Measurements from ENCODE around the gene NOS3.

The NOS3 gene

DNA sequence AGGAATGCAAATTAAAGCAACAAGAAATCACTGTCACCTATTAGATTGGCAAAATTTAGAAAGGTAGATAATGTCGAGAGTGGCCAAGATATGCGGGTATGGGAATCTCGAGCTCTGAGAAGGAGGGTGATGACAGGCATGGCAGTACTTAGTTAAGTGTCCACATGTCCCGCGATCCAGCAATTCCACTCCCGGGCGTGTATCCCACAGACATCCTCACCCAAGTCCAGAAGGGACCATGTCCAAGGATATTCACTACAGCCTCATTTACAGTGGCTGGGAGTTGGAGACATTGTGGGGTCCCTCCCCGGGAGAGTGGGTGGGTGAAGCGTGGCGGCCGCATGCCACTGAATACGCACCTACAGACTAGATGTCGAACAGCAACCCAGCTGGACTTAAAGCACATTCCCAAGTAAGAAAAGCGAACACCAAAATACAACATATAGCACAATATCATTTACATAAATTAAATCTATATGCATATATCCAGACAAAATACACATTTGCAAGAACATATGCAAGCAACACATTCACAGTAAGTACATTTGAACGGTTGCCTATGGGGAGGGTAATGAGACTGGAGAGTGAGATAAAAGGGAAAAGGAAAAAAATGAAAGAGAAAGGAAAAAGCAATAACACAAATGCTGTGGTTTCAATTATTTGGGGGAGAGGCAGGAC, 22.6 kb upstream of the NOS3 start:
- Histone ChIP-seq H3K27ac (ENCODE audit: extremely low read depth, low read depth, low read length) (no peak overlapping the region), H3K4me3 (ENCODE audit: low read depth, low read length) (no peak overlapping the region), H3K4me1 (ENCODE audit: control insufficient read depth, insufficient read depth, low read length) (no peaks in the 10 kb centered on the region), H3K36me3 (ENCODE audit: control insufficient read depth in 2 of 2, insufficient read depth in 1 of 2, low read length in 2 of 2) (no peaks in the 10 kb centered on the region), H3K9me3 (ENCODE audit: control insufficient read depth, insufficient read depth, low read depth, low read length) (no peaks in the 10 kb centered on the region)
- POLR2A ChIA-PET = no interaction called here
- TF ChIP-seq ZNF302 (tag by site-specific recombination; IDR thresholded peaks at IDR 0.05; ENCODE audit: low read depth) = no peak
- TF ChIP-seq KLF1 (tag by site-specific recombination; IDR thresholded peaks at IDR 0.05) = peak; percentile 16; the same call in 1 of the 2 replicates
- peak; percentile 86 for TF ChIP-seq PRDM1 (tag by site-specific recombination; IDR thresholded peaks at IDR 0.05)
- CTCF ChIA-PET = interaction anchor here (0.5 to 11.1 kb wide), 6 partner anchors 9 to 1486 kb away, joined by 3 to 124 read pairs (median 3); partner anchors contain the start of gene NOS3

DNA sequence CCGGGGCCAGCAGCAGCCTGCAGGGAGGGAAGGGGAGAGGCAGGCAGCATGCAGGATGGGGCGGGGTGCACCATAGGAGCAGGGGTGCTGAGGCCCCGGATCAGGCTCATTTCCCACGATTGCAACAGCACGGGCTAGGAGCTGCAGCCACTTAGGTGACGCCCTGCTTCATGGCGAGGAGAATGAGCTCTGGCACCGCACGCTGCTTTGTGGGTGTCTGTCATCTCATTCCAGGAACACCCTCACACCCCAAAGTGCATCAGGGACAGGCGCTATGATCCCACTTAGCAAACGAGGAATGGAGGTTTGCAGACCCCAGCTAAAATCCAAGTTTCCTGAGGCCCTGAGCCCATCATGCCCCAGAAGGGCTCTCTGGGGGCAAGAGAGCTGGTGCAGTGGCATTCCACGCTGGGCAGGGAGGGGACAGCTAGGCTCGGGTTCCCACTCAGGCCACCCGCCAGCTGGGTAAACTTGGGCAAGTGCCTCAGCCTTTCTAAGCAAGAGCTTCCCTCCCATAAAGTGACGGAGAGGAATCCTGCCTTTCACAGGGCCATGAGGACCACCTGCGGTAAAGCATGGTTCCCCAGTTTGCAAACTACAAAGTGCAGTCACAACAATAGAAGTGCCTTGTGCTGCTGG, 22.0 kb upstream of the NOS3 start:
- Histone ChIP-seq H3K4me3 (ENCODE audit: low read depth, low read length) (no peak overlapping the region), H3K27ac (ENCODE audit: extremely low read depth, low read depth, low read length) (no peak overlapping the region), H3K36me3 (ENCODE audit: control insufficient read depth in 2 of 2, insufficient read depth in 1 of 2, low read length in 2 of 2) (no peaks in the 10 kb centered on the region), H3K9me3 (ENCODE audit: control insufficient read depth, insufficient read depth, low read depth, low read length) (no peaks in the 10 kb centered on the region), H3K4me1 (ENCODE audit: control insufficient read depth, insufficient read depth, low read length) (no peaks in the 10 kb centered on the region)
- TF ChIP-seq ZFHX2 (tag by site-specific recombination; conservative IDR thresholded peaks at IDR 0.05) (no peak), ZNF311 (tag by site-specific recombination; IDR thresholded peaks at IDR 0.05; ENCODE audit: borderline replicate concordance) (no peak), ZNF121 (tag by site-specific recombination; IDR thresholded peaks at IDR 0.05) (no peak), BCL11B (tag by site-specific recombination; IDR thresholded peaks at IDR 0.05; ENCODE audit: low read depth) (no peak), ZNF473 (tag by site-specific recombination; IDR thresholded peaks at IDR 0.05) (no peak), ZNF132 (tag by site-specific recombination; IDR thresholded peaks at IDR 0.05; ENCODE audit: borderline replicate concordance) (no peak)
- TF ChIP-seq, protein P1, sequence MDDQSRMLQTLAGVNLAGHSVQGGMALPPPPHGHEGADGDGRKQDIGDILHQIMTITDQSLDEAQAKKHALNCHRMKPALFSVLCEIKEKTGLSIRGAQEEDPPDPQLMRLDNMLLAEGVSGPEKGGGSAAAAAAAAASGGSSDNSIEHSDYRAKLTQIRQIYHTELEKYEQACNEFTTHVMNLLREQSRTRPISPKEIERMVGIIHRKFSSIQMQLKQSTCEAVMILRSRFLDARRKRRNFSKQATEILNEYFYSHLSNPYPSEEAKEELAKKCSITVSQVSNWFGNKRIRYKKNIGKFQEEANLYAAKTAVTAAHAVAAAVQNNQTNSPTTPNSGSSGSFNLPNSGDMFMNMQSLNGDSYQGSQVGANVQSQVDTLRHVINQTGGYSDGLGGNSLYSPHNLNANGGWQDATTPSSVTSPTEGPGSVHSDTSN (CRISPR knock-in tag; IDR thresholded peaks at IDR 0.05) = no peak
- ChIA-PET CTCF (interaction anchor here (0.5 to 11.1 kb wide), 5 partner anchors 9 to 1487 kb away, joined by 3 to 124 read pairs (median 5); no protein-coding TSS in a partner anchor), POLR2A (interaction anchor here (1.4 kb wide), 1 partner anchor 10 kb away, joined by 3 read pairs; no protein-coding TSS in a partner anchor)

DNA sequence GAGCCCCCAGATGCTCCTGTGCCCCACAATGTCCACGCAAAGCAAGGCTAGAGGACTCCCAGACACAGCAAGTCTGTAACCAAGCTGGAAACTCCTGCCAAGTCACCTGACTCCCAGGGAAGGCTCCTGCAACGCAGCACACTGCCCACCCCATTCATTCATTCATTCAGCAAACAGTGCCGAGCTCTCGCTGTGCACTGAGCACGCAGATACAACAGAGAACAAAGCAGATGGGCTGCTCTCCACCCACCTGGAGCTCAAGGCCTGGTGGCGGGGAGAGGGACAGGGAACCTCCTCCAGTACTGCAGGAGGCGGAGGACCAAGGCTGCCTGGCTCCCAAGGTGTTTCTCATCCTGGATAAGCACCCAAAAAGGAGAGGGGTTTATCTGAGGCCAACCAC, 21.3 kb upstream of the NOS3 start:
- no peaks in the 10 kb centered on the region for H3K4me1 ChIP-seq (ENCODE audit: control insufficient read depth, insufficient read depth, low read length)
- CTCF ChIA-PET = interaction anchor here (1.1 to 11.1 kb wide), 3 partner anchors 15 to 142 kb away, joined by 5 to 124 read pairs (median 10); no protein-coding TSS in a partner anchor
- TF ChIP-seq, protein P2, sequence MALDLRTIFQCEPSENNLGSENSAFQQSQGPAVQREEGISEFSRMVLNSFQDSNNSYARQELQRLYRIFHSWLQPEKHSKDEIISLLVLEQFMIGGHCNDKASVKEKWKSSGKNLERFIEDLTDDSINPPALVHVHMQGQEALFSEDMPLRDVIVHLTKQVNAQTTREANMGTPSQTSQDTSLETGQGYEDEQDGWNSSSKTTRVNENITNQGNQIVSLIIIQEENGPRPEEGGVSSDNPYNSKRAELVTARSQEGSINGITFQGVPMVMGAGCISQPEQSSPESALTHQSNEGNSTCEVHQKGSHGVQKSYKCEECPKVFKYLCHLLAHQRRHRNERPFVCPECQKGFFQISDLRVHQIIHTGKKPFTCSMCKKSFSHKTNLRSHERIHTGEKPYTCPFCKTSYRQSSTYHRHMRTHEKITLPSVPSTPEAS (tag by site-specific recombination; IDR thresholded peaks at IDR 0.05) = no peak
- TF ChIP-seq, protein P3, sequence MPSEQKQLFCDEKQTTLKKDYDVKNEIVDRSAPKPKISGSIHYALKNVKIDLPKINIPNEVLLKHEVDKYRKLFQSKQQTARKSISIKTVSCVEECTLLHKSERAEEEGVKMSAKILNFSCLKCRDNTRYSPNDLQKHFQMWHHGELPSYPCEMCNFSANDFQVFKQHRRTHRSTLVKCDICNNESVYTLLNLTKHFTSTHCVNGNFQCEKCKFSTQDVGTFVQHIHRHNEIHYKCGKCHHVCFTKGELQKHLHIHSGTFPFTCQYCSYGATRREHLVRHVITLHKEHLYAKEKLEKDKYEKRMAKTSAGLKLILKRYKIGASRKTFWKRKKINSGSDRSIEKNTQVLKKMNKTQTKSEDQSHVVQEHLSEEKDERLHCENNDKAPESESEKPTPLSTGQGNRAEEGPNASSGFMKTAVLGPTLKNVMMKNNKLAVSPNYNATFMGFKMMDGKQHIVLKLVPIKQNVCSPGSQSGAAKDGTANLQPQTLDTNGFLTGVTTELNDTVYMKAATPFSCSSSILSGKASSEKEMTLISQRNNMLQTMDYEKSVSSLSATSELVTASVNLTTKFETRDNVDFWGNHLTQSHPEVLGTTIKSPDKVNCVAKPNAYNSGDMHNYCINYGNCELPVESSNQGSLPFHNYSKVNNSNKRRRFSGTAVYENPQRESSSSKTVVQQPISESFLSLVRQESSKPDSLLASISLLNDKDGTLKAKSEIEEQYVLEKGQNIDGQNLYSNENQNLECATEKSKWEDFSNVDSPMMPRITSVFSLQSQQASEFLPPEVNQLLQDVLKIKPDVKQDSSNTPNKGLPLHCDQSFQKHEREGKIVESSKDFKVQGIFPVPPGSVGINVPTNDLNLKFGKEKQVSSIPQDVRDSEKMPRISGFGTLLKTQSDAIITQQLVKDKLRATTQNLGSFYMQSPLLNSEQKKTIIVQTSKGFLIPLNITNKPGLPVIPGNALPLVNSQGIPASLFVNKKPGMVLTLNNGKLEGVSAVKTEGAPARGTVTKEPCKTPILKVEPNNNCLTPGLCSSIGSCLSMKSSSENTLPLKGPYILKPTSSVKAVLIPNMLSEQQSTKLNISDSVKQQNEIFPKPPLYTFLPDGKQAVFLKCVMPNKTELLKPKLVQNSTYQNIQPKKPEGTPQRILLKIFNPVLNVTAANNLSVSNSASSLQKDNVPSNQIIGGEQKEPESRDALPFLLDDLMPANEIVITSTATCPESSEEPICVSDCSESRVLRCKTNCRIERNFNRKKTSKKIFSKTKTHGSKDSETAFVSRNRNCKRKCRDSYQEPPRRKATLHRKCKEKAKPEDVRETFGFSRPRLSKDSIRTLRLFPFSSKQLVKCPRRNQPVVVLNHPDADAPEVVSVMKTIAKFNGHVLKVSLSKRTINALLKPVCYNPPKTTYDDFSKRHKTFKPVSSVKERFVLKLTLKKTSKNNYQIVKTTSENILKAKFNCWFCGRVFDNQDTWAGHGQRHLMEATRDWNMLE (tag by site-specific recombination; conservative IDR thresholded peaks at IDR 0.05; ENCODE audit: low read depth) = no peak
- peak; percentile 33; the same call in 1 of the 2 replicates for TF ChIP-seq ZFHX2 (tag by site-specific recombination; conservative IDR thresholded peaks at IDR 0.05)
- TF ChIP-seq ZNF10 (tag by site-specific recombination; IDR thresholded peaks at IDR 0.05) = no peak
- no peak for TF ChIP-seq ZNF391 (tag by site-specific recombination; IDR thresholded peaks at IDR 0.05; ENCODE audit: borderline replicate concordance, low read depth)
- peak; percentile 24; the same call in 1 of the 2 replicates for TF ChIP-seq EGR2 (tag by site-specific recombination; IDR thresholded peaks at IDR 0.05; ENCODE audit: low read depth)
- TF ChIP-seq ZNF585B (tag by site-specific recombination; IDR thresholded peaks at IDR 0.05) = no peak
- no peak for TF ChIP-seq ZNF274 (IDR thresholded peaks at IDR 0.05; ENCODE audit: low read length)
- no peak for TF ChIP-seq ZNF274 (tag by site-specific recombination; IDR thresholded peaks at IDR 0.05; ENCODE audit: borderline replicate concordance)
- TF ChIP-seq ZNF24 (tag by site-specific recombination; IDR thresholded peaks at IDR 0.05) = peak; percentile 60; the same call in 1 of the 2 replicates
- TF ChIP-seq ZIC2 (tag by site-specific recombination; IDR thresholded peaks at IDR 0.05) = peak; percentile 29; the same call in 1 of the 2 replicates
- TF ChIP-seq ZSCAN16 (tag by site-specific recombination; IDR thresholded peaks at IDR 0.05) = peak; percentile 57; the same call in 1 of the 2 replicates

More for the DNA sequence above, 21.3 kb upstream of the NOS3 start:
- Histone ChIP-seq H3K9me3 (ENCODE audit: control insufficient read depth, insufficient read depth, low read depth, low read length) (no peaks in the 10 kb centered on the region), H3K36me3 (ENCODE audit: control insufficient read depth in 2 of 2, insufficient read depth in 1 of 2, low read length in 2 of 2) (no peaks in the 10 kb centered on the region), H3K27ac (ENCODE audit: extremely low read depth, low read depth, low read length) (no peak overlapping the region), H3K4me3 (ENCODE audit: low read depth, low read length) (no peak overlapping the region)
- POLR2A ChIA-PET = interaction anchor here (1.4 kb wide), 1 partner anchor 10 kb away, joined by 3 read pairs; no protein-coding TSS in a partner anchor

Data from HEK293 (cell line).